ENCODE data around the gene CAPN3.

Gene CAPN3

GRCh38 chr15:42358141-42358540 is 1.2 kb upstream of the CAPN3 start:
- no peak for DNase-seq (ENCODE audit: low read depth)

- no peak for DNase-seq (ENCODE audit: low read depth)
Observed at GRCh38 chr15:42359985-42360384, 684 bp downstream of the CAPN3 start.

GRCh38 chr15:42360535-42361112 is 1.3 kb downstream of the CAPN3 start:
- DNase-seq (ENCODE audit: low read depth): no peak

- no peak for DNase-seq (ENCODE audit: low read depth)
Observed at GRCh38 chr15:42363487-42363886, 4.2 kb downstream of the CAPN3 start.

GRCh38 chr15:42363942-42364341 is 4.6 kb downstream of the CAPN3 start:
- DNase-seq (ENCODE audit: low read depth): no peak

GRCh38 chr15:42364529-42364928 is 5.2 kb downstream of the CAPN3 start:
- no peak for DNase-seq (ENCODE audit: low read depth)

GRCh38 chr15:42365921-42366550 is 6.7 kb downstream of the CAPN3 start:
- no peak for DNase-seq (ENCODE audit: low read depth)

- no peak for DNase-seq (ENCODE audit: low read depth)
Observed at GRCh38 chr15:42367041-42367440, 7.7 kb downstream of the CAPN3 start.

GRCh38 chr15:42368096-42368495 is 8.8 kb downstream of the CAPN3 start:
- no peak for DNase-seq (ENCODE audit: low read depth)

- no peak for DNase-seq (ENCODE audit: low read depth)
Observed at GRCh38 chr15:42371096-42371495, 11.8 kb downstream of the CAPN3 start.

GRCh38 chr15:42373274-42373673 is 14.0 kb downstream of the CAPN3 start:
- no peak for DNase-seq (ENCODE audit: low read depth)

GRCh38 chr15:42373936-42374335 is 14.6 kb downstream of the CAPN3 start:
- DNase-seq (ENCODE audit: low read depth): no peak

- no peak for DNase-seq (ENCODE audit: low read depth)
Observed at GRCh38 chr15:42374810-42375209, 15.5 kb downstream of the CAPN3 start.

GRCh38 chr15:42375252-42375651 is 16.0 kb downstream of the CAPN3 start:
- no peak for DNase-seq (ENCODE audit: low read depth)

GRCh38 chr15:42375941-42376340 is 16.6 kb downstream of the CAPN3 start:
- no peak for DNase-seq (ENCODE audit: low read depth)

GRCh38 chr15:42378011-42378410 is 18.7 kb downstream of the CAPN3 start:
- DNase-seq (ENCODE audit: low read depth): no peak

GRCh38 chr15:42384597-42384996 is 25.3 kb downstream of the CAPN3 start:
- DNase-seq (ENCODE audit: low read depth): no peak

- peak; percentile 10 for DNase-seq (ENCODE audit: low read depth)
Observed at GRCh38 chr15:42385206-42385979, 26.1 kb downstream of the CAPN3 start.

- no peak for DNase-seq (ENCODE audit: low read depth)
Observed at GRCh38 chr15:42385980-42386700, 26.8 kb downstream of the CAPN3 start.

- DNase-seq (ENCODE audit: low read depth): no peak
Observed at GRCh38 chr15:42387603-42388002, 28.3 kb downstream of the CAPN3 start.

GRCh38 chr15:42392309-42393024 is 33.2 kb downstream of the CAPN3 start:
- DNase-seq (ENCODE audit: low read depth): no peak

GRCh38 chr15:42394106-42394505 is 34.8 kb downstream of the CAPN3 start:
- DNase-seq (ENCODE audit: low read depth): no peak

Measured in activated T-cell treated with anti-CD3 and anti-CD28 coated beads for 48 hours (primary cell).